Cardiac septum (tissue), 1 donor: ENCODE data around the gene SHC2. TPM values are rescaled to one million over a fixed set of nuclear protein-coding genes. Genes with fewer than 3 reads are reported as not detected.
"Not testable (repeated sequence)": the region's sequence is repeated elsewhere in the genome, so short reads cannot be mapped to it uniquely, and the experiment has no call there.

Source experiments
- DNase-seq: peaks from one replicate; pipeline ENCODE4 v3.0.0-alpha.2; 2020; ENCODE audit warnings: low spot score
- intact Hi-C: fragments of 100-400 bp; cut with DNase I; formaldehyde crosslinking; loops from one replicate; pipeline ENCODE4 v1.14.0; 2022
- total RNA-seq: library from RNA; stranded (reverse); fragmentation: NEBNext Ultra II Directional; extraction: Animal tissue kit (Norgen Biotek cat#: 25700); gene quantifications from one replicate; pipeline ENCODE4 v1.2.1, GENCODE V29; 2021
- donor health status: DM: no; HTN: no; CAD: no.

SHC2 gene
- total RNA-seq, 1 donor from 2014 or later: 16.8 TPM

DNA sequence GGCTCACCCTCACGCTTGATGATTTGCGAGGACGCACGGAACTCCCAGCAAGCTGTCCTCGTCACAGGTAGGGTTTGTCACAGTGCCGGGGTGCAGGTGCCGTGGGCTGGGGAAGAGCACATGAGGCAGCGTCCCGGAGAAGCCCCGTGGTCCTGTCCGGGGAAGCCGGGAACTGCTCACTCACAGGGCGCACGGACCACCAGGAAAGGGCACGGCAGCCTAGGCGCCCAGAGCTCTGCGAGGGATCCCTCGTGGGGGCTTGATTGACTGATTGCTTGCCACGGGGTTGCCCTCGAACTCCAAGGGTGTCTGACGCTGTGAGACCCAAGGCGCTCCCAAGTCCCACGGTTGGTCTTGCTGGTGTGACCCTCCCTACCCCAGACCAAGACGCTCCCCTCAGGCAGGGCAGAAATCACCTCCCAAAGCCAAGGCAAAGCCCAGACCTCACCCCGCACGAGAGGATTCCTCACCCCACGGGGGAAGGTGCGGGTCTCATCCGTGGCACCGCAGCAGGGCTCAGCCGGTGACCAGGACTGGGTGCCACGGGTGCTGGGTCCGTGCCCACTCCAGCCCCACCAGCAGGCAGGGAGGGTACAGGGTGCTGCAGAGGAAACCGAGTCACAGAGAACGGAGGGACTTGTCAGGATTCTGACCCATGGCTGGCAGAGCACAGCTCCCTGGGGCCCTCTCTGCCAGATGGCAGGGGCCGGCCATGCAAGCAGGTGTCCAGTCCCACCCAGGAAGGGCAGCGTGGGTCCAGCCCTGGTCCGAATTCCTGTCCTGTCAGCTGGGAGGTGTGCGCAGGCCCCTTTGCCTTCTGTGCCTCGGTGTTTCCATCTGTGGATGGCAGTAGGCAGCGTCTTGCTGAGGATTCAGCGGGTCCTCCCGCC lies 59.6 kb downstream of the SHC2 start:
- DNase-seq: peak; percentile 47
- intact Hi-C loops: no loop called here

DNA sequence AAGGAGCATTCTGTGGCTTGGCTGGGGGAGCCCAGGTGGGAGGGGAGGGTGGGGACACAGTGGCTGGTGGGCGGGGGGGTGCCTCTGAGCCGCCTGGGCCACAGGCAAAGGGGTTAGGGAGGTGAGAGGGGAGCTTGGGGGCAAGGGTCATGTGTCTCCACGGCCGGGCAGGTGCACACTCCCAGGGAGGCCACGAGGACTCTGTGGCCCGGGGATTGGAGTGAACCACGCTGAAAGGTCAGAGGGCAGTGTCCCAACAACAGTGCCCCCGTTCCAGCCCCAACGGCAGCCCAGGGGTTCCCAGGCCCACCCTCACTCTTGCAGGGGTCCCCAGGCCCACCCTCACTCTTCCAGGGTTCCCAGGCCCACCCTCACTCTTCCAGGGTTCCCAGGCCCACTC lies 61.5 kb downstream of the SHC2 start:
- no peak for DNase-seq
- intact Hi-C loops: no loop called here

- DNase-seq: no peak
These were observed 62.1 kb downstream of the SHC2 start for GRCh38 chr19:398719-399118.

GRCh38 chr19:397941-398706 lies 62.7 kb downstream of the SHC2 start:
- DNase-seq: peak; percentile 68
- intact Hi-C loops: no loop called here

More at GRCh38 chr19:398719-399118, 62.1 kb downstream of the SHC2 start:
- intact Hi-C loops: no loop called here

DNA sequence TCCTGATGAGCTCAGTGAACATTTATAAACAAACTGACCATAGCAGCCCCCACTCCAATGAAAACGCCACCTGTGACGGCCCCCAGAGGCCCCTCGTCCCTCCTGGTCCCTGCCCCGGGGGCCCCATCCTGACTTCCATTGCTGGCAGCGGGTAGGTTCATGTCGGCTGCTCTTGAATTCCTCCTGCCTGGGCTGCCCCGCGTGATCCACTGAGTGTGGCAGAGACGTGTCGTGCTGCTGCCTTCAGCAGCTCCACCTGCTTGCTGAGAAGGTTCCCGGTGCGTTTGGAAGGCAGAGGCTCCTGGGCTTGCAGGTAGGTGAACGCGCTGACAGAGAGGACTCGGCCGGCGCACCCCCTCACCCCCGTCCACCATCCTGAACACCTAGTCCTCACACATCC lies 63.5 kb downstream of the SHC2 start:
- intact Hi-C loops: no loop called here
- DNase-seq: peak; percentile 72

DNA sequence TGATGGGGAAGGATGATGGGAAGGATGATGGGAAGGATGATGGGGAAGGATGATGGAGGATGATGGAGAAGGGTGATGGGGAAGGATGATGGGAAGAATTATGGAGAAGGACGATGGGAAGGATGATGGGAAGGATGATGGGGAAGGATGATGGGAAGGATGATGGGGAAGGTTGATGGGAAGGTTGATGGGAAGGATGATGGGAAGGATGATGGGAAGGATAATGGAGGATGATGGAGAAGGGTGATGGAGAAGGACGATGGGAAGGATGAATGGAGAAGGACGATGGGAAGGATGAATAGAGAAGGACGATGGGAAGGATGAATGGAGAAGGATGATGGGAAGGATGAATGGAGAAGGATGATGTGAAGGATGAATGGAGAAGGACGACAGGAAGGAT lies 65.4 kb downstream of the SHC2 start:
- DNase-seq: no peak
- intact Hi-C loops: no loop called here

DNA sequence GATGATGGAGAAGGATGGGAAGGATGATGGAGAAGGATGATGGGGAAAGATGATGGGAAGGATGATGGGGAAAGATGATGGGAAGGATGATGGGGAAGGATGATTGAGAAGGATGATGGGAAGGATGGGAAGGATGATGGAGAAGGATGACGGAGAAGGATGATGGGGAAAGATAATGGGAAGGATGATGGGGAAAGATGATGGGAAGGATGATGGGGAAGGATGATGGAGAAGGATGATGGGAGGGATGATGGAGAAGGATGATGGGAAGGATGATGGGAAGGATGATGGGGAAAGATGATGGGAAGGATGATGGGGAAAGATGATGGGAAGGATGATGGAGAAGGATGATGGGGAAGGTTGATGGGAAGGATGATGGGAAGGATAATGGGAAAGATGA lies 66.0 kb downstream of the SHC2 start:
- DNase-seq: not testable (repeated sequence)
- intact Hi-C loops: loop anchor here (5.0 kb wide), 1 partner anchor 87 kb away; no protein-coding TSS in a partner anchor

DNA sequence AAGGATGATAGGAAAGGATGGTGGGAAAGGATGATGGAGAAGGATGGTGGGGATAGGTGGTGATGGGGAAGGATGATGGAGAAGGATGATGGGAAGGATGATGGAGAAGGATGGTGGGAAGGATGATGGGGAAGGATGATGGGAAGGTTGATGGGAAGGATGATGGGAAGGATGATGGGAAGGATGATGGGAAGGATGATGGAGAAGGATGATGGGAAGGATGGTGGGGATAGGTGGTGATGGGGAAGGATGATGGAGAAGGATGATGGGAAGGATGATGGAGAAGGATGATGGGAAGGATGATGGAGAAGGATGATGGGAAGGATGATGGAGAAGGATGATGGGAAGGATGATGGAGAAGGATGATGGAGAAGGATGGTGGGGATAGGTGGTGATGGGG lies 67.3 kb downstream of the SHC2 start:
- intact Hi-C loops: loop anchor here (5.0 kb wide), 1 partner anchor 89 kb away; no protein-coding TSS in a partner anchor
- DNase-seq: not testable (repeated sequence)

GRCh38 chr19:392375-392970 lies 68.4 kb downstream of the SHC2 start:
- intact Hi-C loops: loop anchor here (5.0 kb wide), 1 partner anchor 90 kb away; no protein-coding TSS in a partner anchor
- DNase-seq: no peak

DNA sequence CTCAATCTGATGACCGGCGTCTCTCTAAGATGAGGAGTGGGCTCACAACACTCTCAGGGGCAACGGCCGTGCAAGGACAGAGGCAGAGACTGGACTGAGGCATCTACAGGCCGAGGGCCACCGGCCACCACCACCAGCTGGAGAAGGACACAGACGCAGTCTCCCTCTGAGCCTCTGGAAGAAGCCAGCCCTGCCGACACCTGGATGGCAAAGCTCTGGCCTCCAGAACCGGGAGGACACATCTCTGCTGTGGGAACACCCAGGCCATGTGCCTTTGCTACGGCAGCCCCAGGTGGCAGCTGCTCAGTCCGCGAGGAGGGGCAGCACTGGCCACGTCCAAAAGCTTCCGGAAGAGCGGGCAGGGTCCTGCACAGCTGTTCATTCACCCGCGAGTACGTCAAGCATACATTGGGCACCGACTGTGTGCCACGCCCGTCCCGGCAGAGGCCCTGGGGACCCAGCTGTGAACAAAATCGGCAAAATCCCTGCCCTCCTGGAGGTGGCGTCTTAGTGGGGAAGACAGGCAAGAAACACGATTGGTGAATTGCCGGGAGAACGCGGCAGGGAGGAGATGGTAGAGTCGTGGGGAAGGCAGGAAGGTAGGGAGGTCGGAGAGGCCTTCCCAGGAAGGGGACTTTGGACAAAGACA lies 69.0 kb downstream of the SHC2 start:
- no peak for DNase-seq
- intact Hi-C loops: loop anchor here (5.0 kb wide), 1 partner anchor 90 kb away; no protein-coding TSS in a partner anchor

DNA sequence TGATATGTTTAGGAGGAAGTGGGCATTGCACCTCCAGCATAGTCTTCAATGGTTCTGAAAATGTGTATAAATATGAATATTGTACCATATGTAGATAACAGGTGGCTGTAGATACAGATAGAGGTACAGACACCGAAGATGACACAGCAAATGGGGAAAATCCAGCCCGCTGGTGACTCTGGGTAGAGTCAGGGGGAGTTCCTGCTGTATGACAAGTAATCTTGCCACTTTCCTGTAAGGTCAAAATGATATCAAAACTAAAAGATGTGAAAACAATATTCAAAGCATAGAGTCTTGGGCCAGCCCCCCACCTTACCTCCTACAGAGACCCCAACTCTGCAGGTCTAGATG lies 69.7 kb downstream of the SHC2 start:
- DNase-seq: no peak
- intact Hi-C loops: loop anchor here (5.0 kb wide), 1 partner anchor 91 kb away; no protein-coding TSS in a partner anchor

DNA sequence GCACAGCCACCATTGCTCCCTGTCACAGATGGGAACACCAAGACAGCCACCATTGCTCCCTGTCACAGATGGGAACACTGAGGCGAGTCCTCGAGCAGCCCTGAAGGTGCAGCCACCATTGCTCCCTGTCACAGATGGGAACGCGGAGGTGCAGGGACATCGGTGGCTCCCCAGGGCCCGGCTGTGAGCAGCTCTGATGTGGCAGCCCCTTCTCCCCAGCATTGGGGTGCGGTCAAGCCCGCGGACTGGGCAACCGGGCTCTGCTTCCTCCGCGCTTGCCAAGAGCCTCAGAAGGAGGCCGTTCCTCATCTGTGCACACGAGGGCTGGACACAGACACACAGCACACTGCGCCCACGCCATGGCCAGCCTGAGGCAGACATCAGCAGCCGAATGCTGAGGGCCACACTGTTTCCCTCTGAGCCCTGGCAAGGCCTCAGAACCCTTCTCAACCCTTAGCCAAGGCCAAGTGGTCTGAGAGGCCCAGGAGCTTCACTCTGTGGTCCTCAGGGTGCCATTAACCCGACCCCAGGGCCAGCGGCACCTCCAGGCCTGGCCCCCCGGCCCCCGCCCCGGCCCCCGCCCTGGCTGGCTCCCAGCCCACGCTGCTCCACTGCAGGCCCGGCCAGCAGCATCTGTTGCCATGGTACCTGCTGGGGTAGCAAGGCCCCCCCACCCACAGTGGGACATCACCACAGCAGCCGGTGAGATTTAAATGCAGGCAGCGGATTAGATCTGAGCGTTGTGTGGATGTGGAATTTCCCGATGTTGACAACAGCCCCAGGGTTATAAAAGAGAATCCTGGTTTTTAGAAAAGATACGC lies 70.2 kb downstream of the SHC2 start:
- no peak for DNase-seq
- intact Hi-C loops: loop anchor here (5.0 kb wide), 1 partner anchor 92 kb away; no protein-coding TSS in a partner anchor

DNA sequence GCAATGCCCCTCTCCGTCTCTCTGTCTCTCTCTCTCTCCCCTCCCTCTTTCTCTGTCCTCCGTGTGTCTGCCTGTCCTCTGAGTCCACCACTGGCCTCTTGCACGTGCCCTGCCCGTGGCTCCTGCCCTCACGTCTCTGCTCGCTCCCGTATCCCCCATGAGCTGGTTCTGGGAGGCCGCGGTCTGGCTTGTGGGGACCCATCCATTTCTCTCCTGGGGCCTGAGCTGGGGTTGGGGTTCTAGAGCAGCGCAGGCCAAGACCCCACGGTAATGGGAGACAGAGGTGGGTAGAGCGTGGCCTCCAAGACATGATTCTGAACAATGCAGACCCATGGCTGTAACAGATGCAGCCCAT lies 70.9 kb downstream of the SHC2 start:
- DNase-seq: no peak
- intact Hi-C loops: loop anchor here (5.0 kb wide), 1 partner anchor 92 kb away; no protein-coding TSS in a partner anchor

DNA sequence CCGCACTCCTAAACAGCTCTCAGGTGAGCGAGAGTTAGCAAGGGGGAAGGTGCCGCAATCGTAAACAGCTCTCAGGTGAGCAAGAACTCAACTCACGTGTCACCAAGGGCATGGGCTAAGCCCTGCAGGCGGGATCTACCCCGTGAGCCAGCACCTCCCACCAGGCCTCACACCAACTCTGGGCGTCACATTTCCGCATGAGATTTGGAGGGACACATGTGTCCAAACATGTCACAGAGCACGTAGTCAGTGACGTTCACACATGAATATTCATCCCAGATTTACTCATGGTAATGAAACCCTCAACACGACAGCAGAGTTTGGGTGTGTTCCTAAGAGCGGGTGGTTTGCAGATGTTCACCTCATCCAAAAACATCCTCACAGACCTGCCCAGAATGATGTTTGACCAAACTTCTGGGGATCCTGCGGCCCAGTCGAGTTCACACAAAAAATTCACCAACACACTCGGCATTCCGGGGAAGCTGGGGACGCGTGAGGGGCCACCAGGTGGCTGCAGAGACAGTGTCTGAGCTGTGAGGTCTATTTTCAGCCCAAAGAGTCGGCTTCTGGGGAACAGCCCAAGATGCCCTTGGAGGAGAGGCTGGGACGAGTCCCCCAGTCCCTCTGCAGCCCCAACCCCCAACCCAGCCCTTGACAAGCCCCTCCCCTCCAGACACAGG lies 71.4 kb downstream of the SHC2 start:
- DNase-seq: no peak
- intact Hi-C loops: no loop called here

- no peak for DNase-seq
- intact Hi-C loops: no loop called here
These were observed 72.1 kb downstream of the SHC2 start for GRCh38 chr19:388691-389090.

DNA sequence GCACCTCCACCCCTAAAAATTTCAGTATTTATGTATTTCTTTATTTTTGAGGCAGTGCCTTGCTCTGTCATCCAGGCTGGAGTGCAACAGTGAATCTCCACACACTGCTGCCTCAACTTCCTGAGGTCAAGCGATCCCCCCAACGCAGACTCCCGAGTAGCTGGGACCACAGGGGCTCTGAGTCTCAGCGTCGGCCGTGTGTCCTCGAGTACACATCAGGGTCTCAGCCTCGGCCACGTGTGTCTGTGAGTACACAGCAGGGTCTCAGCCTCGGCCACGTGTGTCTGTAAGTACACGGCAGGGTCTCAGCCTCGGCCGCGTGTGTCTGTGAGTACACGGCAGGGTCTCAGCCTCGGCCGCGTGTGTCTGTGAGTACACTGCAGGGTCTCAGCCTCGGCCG lies 73.1 kb downstream of the SHC2 start:
- intact Hi-C loops: no loop called here
- DNase-seq: no peak

DNA sequence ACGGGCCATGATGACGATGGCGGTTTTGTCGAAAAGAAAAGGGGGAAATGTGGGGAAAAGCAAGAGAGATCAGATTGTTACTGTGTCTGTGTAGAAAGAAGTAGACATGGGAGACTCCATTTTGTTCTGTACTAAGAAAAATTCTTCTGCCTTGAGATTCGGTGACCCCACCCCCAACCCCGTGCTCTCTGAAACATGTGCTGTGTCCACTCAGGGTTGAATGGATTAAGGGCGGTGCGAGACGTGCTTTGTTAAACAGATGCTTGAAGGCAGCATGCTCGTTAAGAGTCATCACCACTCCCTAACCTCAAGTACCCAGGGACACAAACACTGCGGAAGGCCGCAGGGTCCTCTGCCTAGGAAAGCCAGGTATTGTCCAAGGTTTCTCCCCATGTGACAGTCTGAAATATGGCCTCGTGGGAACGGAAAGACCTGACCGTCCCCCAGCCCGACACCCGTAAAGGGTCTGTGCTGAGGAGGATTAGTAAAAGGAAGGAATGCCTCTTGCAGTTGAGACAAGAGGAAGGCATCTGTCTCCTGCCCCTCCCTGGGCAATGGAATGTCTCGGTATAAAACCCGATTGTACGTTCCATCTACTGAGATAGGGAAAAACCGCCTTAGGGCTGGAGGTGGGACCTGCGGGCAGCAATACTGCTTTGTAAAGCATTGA lies 74.1 kb downstream of the SHC2 start:
- DNase-seq, intact Hi-C loops: not testable (repeated sequence)

- intact Hi-C loops, DNase-seq: not testable (repeated sequence)
These were observed 74.6 kb downstream of the SHC2 start for GRCh38 chr19:386189-386588.
